Mucosa of rectum (tissue), 2 donors: Measurements from ENCODE around the gene MBNL2.
A peak's percentile ranks its signal among the peaks of the same experiment; 100 is the strongest.

Source experiments
- H3K27ac ChIP-seq, 2 donors: one replicate each; pipeline ENCODE4 v1.7.0; 2013; ENCODE audit warnings: inconsistent platforms in 2 of 2, low read depth in 2 of 2, low read length in 2 of 2
- H3K27me3 ChIP-seq, 2 donors: one replicate each; pipeline ENCODE4 v1.7.0; 2013; ENCODE audit warnings: low read length in 2 of 2; ENCODE audit not compliant: control insufficient read depth in 2 of 2, insufficient read depth in 2 of 2
- H3K36me3 ChIP-seq, 2 donors: one replicate each; pipeline ENCODE4 v1.7.0; 2013; ENCODE audit warnings: low read length in 2 of 2; ENCODE audit not compliant: control insufficient read depth in 2 of 2, insufficient read depth in 2 of 2
- H3K4me1 ChIP-seq, 2 donors: one replicate each; pipeline ENCODE4 v1.7.0; 2013; ENCODE audit warnings: low read length in 2 of 2, mild to moderate bottlenecking in 1 of 2; ENCODE audit not compliant: control insufficient read depth in 2 of 2, insufficient read depth in 2 of 2
- H3K4me3 ChIP-seq, 2 donors: one replicate each; pipeline ENCODE4 v1.7.0; 2013; ENCODE audit warnings: low read length in 2 of 2
- H3K9ac ChIP-seq, 2 donors: one replicate each; pipeline ENCODE4 v1.7.0; 2013; ENCODE audit warnings: low read length in 2 of 2, low read depth in 1 of 2, mild to moderate bottlenecking in 1 of 2
- H3K9me3 ChIP-seq, 2 donors: one replicate each; pipeline ENCODE4 v1.7.0; 2013; ENCODE audit warnings: low read length in 2 of 2; ENCODE audit not compliant: control insufficient read depth in 2 of 2
- donor health status: healthy.
- donor health status: Normal muscosa, but diverticular disease.

MBNL2 gene

DNA sequence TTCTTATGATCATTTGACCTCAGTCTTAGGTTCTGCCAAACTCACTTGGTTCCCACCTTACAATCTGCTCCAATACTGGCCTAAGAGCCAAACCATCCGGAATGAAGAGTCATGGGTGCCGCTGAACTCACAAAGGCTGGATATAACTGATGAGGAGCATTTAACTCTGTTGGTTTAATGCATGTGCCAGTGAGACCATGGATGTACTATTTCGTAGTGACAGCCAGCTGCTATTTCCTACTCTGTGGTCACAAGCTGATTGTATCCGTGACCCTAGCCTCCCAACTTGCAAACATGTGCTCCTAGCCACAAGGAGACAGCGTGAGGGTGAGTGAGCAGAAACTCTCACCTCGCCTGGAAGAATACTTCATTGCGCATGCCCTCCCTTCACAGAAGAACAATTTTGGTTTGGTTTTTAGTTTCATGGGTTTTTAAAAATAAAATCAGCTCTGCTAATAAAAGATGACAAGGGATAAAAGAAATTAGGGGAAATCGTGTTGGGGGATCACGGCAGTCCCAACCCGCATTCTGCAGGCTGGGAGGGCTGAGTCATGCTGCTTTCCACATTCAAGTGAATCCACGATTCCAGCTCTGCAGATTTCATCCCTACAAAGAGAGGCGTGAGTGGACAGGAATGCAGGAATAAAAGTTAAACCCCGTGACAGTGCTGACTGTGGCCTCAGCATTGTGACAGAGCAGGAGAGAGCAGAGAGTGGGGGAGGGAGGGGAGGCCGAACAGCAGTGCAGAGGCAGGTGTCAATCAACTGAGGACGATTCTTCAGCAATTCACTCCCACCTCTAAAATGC, 145.1 kb downstream of the MBNL2 start:
- H3K9me3 ChIP-seq, result no peaks in the 10 kb centered on the region
- H3K27me3 ChIP-seq, result no peaks in the 10 kb centered on the region
- peaks cover 19 to 28% of the 10 kb centered on the region in 2 donors for H3K36me3 ChIP-seq
- H3K4me1 ChIP-seq, result peaks cover 0 to 6% of the 10 kb centered on the region in 2 donors
- H3K9ac ChIP-seq, result no peak overlapping the region
- H3K4me3 ChIP-seq, result no peak overlapping the region
- H3K27ac ChIP-seq, result peak overlapping the region; percentile 3 to 21

DNA sequence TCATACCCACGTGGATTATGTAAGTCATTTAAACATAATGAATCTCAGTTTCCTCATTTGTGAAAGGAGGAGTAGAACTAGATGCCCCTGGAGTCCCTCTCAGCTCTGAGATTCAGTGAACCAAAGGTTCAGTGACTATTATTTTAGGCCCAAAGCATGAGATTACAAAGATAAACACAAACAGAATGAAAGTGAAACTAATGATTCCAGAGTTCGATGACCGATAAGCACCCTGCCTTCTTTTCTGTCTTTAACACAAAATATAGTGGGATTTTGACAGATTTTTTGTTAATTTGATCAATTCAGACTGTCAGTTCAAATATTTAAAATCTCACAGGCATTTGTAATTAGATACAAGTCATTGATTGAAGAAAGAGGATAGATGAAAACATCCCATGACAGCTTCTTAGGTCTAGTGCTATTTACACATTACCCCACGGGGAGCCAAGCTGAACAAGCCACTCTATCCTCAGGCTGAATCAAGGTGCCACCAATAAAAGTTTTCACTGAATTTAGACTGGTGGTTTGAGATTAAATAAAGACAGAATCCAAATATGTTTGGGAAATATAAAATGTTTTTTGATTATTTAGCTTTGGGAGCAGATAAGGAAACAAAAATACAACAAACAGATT, 147.2 kb downstream of the MBNL2 start:
- H3K4me3 ChIP-seq, result peak overlapping the region; percentile 44 to 68
- peaks cover 15 to 21% of the 10 kb centered on the region in 2 donors for H3K36me3 ChIP-seq
- H3K9me3 ChIP-seq, result no peaks in the 10 kb centered on the region
- H3K27me3 ChIP-seq, result no peaks in the 10 kb centered on the region
- peaks cover 0 to 6% of the 10 kb centered on the region in 2 donors for H3K4me1 ChIP-seq
- peak overlapping the region in 1 of 2 donors; percentile 42 for H3K27ac ChIP-seq
- peak overlapping the region; percentile 9 to 64 for H3K9ac ChIP-seq

DNA sequence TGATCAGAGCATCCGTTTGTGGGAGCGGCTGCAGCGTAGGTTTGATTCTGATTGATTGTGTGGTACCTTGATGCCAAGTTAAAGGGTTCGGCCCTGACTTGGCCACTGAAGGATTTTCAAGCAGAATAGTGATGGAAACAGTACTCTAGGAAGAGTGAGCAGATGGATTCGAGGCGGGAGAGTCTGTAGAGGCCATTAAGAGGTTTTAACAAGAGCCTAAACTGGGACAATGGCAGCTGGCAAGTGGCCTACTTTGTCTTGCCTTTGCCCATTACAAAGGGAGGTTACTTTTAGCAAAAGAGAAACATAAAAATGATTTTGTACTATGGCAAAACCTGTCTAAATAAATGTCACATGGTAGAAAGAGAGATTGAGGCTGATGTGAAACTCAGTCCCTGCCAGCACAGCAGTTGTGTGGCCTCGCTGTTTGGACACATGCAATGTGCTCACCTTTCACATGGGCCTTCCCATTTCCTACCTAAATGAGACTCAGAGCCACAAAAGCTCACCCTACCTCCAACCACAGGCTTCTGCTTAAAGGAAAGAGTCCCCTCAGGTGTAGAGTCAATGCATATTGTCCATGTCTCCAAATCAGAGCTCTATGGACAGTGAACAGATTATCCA, 149.5 kb downstream of the MBNL2 start:
- no peak overlapping the region for H3K27ac ChIP-seq

DNA sequence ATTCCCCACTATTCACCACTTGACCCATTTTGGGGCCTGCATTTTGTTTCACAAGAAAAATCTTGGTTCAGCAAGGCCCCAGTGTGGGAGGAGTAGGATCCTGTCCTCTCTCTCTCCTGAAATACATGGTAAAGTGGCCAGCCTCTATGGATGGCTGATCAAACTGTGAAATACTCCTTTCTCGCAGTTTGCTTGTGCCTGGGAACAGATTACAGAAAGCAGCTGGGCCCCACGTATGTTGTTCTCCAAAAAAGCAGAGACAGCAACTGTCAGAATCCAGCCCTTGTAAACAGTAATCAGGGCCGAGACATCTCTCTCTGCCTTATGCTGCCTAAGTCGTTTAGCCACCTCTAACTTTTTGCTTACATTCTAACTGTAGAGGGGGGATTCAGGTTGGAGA, 150.8 kb downstream of the MBNL2 start:
- Histone ChIP-seq H3K4me1 (peaks cover 0 to 2% of the 10 kb centered on the region in 2 donors), H3K9me3 (no peaks in the 10 kb centered on the region), H3K27me3 (no peaks in the 10 kb centered on the region), H3K27ac (peak overlapping the region in 1 of 2 donors; percentile 2), H3K4me3 (no peak overlapping the region), H3K36me3 (peaks cover 17 to 32% of the 10 kb centered on the region in 2 donors), H3K9ac (peak overlapping the region in 1 of 2 donors; percentile 7)

More for the DNA sequence above, 149.5 kb downstream of the MBNL2 start:
- H3K4me3 ChIP-seq, result no peak overlapping the region
- H3K9ac ChIP-seq, result no peak overlapping the region
- no peaks in the 10 kb centered on the region for H3K27me3 ChIP-seq
- H3K9me3 ChIP-seq, result no peaks in the 10 kb centered on the region
- peaks cover 0 to 6% of the 10 kb centered on the region in 2 donors for H3K4me1 ChIP-seq
- H3K36me3 ChIP-seq, result peaks cover 21 to 28% of the 10 kb centered on the region in 2 donors

DNA sequence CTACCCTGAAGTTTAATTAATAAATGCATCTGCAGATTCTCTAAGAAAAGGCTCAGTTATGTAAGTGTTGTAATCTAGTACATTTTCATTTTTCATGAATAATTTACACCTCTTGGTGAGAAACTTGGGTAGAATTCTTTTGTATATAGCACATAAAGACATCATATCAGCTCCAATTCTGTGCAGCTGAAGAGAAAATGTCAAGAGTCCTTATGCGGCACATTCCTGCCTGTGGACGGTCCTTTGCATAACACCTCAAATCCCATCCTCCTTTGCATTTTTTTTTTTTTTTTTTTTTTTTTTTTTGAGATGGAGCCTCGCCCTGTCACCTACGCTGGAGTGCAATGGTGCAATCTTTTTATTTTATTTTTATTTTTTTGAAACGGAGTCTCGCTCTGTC, 151.7 kb downstream of the MBNL2 start:
- H3K4me1 ChIP-seq, result peaks cover 0 to 2% of the 10 kb centered on the region in 2 donors
- no peak overlapping the region for H3K9ac ChIP-seq
- peaks cover 17 to 32% of the 10 kb centered on the region in 2 donors for H3K36me3 ChIP-seq
- H3K9me3 ChIP-seq, result no peaks in the 10 kb centered on the region
- no peak overlapping the region for H3K27ac ChIP-seq
- H3K27me3 ChIP-seq, result no peaks in the 10 kb centered on the region
- H3K4me3 ChIP-seq, result no peak overlapping the region

DNA sequence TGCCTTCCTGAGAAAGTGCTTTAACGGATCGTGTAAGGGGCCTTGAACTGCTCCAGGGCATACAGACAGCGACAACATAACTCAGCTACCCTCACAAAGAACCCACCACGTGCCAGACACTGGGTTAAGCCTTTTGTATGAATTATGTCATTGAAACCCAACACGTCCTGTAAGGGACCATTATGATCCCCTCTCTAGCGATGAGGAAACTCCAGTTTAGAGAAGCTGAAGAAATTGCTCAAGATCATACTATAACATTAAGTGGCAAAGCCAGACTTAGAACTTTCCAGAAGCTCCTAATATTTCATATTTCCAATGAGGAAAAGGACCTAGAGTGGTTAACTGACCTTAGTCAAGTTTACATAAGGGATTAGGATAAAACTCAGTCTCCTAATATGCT, 154.8 kb downstream of the MBNL2 start:
- Histone ChIP-seq H3K27me3 (no peaks in the 10 kb centered on the region), H3K4me3 (no peak overlapping the region), H3K9me3 (no peaks in the 10 kb centered on the region), H3K36me3 (peaks cover 17 to 33% of the 10 kb centered on the region in 2 donors), H3K27ac (no peak overlapping the region), H3K9ac (no peak overlapping the region), H3K4me1 (no peaks in the 10 kb centered on the region)

DNA sequence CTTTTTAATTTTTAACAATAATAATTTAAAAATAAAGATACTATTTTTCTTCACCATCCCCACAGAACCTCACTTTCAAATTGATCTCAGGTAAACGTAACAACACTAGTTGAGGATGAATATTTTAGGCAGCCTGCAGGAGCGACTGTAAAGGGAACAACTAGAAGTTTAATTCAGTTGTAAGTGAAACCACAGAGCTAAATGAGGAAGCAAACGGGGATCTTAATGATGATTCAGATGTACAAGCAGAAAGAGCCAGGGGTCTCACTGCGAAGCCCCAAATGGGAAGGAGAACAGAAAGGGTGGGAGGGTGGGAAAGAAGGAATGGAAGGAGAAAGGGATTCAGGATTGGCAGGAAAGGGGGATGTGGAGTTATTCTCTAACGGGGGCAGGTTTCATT, 157.3 kb downstream of the MBNL2 start:
- Histone ChIP-seq H3K4me3 (no peak overlapping the region), H3K27ac (no peak overlapping the region), H3K9me3 (no peaks in the 10 kb centered on the region), H3K36me3 (peaks cover 18 to 33% of the 10 kb centered on the region in 2 donors), H3K4me1 (no peaks in the 10 kb centered on the region), H3K9ac (no peak overlapping the region), H3K27me3 (no peaks in the 10 kb centered on the region)

DNA sequence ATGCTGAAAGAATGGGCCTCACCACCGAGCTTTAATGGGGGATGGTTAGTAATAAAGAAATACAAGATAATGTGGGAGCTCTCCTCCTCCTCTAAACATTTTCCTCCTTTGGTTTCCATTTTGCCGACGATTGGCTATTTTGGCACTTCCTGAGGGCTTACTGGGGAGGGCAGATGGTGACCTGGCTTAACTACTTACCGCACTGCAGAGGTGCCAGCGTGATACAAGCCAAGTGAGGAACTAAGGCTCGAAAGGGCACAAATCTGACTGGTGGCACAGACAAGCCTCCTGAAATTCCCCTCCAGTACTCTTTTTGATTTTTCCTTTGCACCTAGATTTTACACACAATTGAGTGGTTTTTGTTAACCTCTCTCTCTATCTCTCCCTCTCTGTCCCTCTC, 158.6 kb downstream of the MBNL2 start:
- Histone ChIP-seq H3K27ac (no peak overlapping the region), H3K4me1 (no peaks in the 10 kb centered on the region), H3K9ac (no peak overlapping the region), H3K4me3 (no peak overlapping the region), H3K9me3 (no peaks in the 10 kb centered on the region), H3K36me3 (peaks cover 10 to 23% of the 10 kb centered on the region in 2 donors), H3K27me3 (no peaks in the 10 kb centered on the region)

DNA sequence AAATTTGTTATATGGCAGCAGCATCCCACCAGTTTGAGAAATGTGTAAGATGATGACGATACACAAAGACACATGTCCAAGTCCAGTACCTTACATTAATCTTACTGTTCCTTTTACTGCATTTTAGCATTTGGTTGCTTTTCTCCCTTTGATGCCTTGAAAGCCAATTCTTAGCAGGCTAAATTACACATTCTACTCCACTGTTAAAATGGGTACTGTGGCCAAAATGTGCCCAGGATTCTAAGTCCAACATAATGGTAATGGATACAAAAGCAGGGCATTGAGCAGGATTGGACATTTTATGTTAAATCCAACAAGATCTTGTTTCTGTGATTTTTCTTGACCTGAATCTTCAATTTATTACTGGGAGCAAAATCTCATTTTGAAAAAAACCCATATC, 159.1 kb downstream of the MBNL2 start:
- no peak overlapping the region for H3K4me3 ChIP-seq
- no peaks in the 10 kb centered on the region for H3K27me3 ChIP-seq
- no peaks in the 10 kb centered on the region for H3K4me1 ChIP-seq
- H3K36me3 ChIP-seq, result peaks cover 13 to 21% of the 10 kb centered on the region in 2 donors
- no peak overlapping the region for H3K27ac ChIP-seq
- no peak overlapping the region for H3K9ac ChIP-seq
- H3K9me3 ChIP-seq, result no peaks in the 10 kb centered on the region

DNA sequence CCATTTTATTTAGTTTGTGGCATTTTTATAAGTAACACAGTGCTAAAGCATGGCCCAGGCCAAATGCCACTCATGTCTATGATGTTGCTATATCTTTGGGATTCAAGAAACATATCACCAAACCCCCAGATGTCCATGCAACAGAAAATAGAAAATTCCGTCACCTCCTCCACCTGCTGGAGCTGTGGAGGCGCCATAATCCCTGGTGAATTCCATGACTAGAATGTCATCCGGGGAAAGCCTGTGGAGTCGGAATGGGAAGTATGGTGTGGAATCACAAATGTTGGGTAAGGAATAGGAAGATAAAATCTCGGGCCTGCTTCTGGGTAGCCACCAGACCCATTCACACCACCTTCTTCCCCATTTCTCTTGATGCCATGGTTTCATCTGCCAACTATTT, 160.1 kb downstream of the MBNL2 start:
- no peaks in the 10 kb centered on the region for H3K9me3 ChIP-seq

More for the DNA sequence above, 160.1 kb downstream of the MBNL2 start:
- no peak overlapping the region for H3K9ac ChIP-seq
- no peak overlapping the region for H3K27ac ChIP-seq
- no peaks in the 10 kb centered on the region for H3K4me1 ChIP-seq
- peaks cover 14 to 15% of the 10 kb centered on the region in 2 donors for H3K36me3 ChIP-seq
- no peaks in the 10 kb centered on the region for H3K27me3 ChIP-seq
- no peak overlapping the region for H3K4me3 ChIP-seq
